Measurements from ENCODE around the gene CCL19. TPM values are rescaled to one million over a fixed set of nuclear protein-coding genes. Genes with fewer than 3 reads are reported as not detected.

The CCL19 gene
- total RNA-seq, 1 donor from 2014 or later: not detected

DNA sequence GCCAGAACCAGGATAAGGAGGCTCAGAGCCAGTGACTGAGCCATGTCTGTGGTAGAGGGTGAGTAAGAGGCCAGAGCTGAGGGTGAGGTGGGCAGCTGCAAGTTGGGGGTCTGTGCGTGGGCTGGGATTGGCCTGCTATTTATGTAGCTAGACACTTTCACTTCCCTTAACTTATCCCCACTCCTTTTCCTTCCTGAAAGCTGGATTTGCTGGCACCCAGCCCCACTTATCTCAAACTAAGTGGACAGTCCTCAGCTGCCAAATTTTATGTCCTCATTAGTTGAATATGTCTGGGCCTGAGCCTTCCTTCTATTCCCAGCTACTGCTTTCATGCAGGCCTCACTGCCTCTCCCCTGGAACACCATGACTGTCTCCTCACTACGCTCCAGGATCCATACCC lies 18.9 kb upstream of the CCL19 start, which contains the start of gene CCL21:
TSS of gene CCL21 (minus strand) at position 114 of the 400 bp plus-strand sequence. CDS start at position 44, 70 bp downstream.
- H3K36me3 ChIP-seq: no peaks in the 10 kb centered on the region
- H3K27me3 ChIP-seq: no peaks in the 10 kb centered on the region
- H3K9ac ChIP-seq: no peak within 1 kb of the TSS
- no peaks in the 10 kb centered on the region for H4K20me1 ChIP-seq (ENCODE audit: low read depth)
- no peak within 1 kb of the TSS for H3K27ac Mint-ChIP-seq
- no peaks in the 10 kb centered on the region for H3K9me3 Mint-ChIP-seq
- H3K36me3 Mint-ChIP-seq: no peaks in the 10 kb centered on the region
- H3F3A ChIP-seq (ENCODE audit: low read depth): no peaks in the 10 kb centered on the region
- H3K4me2 ChIP-seq: no peak within 1 kb of the TSS
- H3K9me3 ChIP-seq (ENCODE audit: low read depth): no peaks in the 10 kb centered on the region
- DNase-seq (ENCODE audit: low spot score): no peak
- no peak within 1 kb of the TSS for H3K4me3 Mint-ChIP-seq
- no peak within 1 kb of the TSS for H3K4me3 ChIP-seq
- no peaks in the 10 kb centered on the region for H3K4me1 Mint-ChIP-seq
- H3K4me1 ChIP-seq: no peaks in the 10 kb centered on the region
- no peak within 1 kb of the TSS for H2AFZ ChIP-seq (replicated peaks)
- H3K79me2 ChIP-seq (ENCODE audit: low read depth): no peaks in the 10 kb centered on the region
- peaks cover 2% of the 10 kb centered on the region for H3K27me3 Mint-ChIP-seq (ENCODE audit: insufficient read depth, low read depth)
- no peak within 1 kb of the TSS for H3K27ac ChIP-seq
- TF ChIP-seq EZH2phosphoT487 (IDR thresholded peaks at IDR 0.05): no peak
- no peak for TF ChIP-seq EZH2 (IDR thresholded peaks at IDR 0.05)
- TF ChIP-seq, protein P1, sequence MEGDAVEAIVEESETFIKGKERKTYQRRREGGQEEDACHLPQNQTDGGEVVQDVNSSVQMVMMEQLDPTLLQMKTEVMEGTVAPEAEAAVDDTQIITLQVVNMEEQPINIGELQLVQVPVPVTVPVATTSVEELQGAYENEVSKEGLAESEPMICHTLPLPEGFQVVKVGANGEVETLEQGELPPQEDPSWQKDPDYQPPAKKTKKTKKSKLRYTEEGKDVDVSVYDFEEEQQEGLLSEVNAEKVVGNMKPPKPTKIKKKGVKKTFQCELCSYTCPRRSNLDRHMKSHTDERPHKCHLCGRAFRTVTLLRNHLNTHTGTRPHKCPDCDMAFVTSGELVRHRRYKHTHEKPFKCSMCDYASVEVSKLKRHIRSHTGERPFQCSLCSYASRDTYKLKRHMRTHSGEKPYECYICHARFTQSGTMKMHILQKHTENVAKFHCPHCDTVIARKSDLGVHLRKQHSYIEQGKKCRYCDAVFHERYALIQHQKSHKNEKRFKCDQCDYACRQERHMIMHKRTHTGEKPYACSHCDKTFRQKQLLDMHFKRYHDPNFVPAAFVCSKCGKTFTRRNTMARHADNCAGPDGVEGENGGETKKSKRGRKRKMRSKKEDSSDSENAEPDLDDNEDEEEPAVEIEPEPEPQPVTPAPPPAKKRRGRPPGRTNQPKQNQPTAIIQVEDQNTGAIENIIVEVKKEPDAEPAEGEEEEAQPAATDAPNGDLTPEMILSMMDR (IDR thresholded peaks at IDR 0.05): no peak

DNA sequence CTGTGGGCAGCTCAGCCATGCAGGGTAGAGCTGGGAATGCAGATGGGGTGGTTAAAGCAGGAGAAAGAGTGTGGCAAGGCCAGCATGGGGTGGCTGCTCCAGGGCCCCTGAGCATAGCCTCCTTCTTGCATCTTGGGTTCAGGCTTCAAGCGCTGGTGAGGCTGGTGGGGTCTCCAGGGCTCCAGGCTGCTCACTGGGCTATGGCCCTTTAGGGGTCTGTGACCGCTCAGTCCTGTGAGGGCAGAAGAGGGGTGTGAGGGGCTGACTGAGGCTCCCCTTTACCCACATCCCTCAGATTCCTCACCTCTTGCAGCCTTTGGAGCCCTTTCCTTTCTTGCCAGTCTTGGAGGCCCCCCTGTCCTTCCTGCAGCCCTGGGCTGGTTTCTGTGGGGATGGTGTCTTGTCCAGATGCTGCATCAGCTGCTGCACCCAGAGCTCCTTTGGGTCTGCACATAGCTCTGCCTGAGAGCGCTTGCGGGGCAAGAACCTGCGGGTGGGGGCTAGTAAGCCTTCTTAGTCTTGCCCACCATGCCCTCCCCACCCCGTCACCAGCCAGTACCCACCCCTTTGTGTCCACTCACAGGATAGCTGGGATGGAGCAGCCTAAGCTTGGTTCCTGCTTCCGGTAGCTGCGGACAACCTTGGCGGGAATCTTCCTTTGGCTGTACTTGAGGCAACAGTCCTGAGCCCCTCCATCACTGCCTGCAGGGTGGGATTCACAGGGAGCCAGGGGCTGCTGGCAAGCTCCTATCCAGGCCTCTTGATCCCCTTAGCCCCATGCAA lies 18.3 kb upstream of the CCL19 start:
- Mint-ChIP-seq H3K9me3 (no peaks in the 10 kb centered on the region), H3K27ac (no peak overlapping the region), H3K36me3 (no peaks in the 10 kb centered on the region), H3K4me3 (no peak overlapping the region), H3K4me1 (no peaks in the 10 kb centered on the region), H3K27me3 (ENCODE audit: insufficient read depth, low read depth) (peaks cover 2% of the 10 kb centered on the region)
- H3K9ac ChIP-seq: no peak overlapping the region
- H3K4me3 ChIP-seq: no peak overlapping the region
- H3K4me2 ChIP-seq: no peak overlapping the region
- no peaks in the 10 kb centered on the region for H3K36me3 ChIP-seq
- no peaks in the 10 kb centered on the region for H3K79me2 ChIP-seq (ENCODE audit: low read depth)
- H3K9me3 ChIP-seq (ENCODE audit: low read depth): no peaks in the 10 kb centered on the region
- TF ChIP-seq EZH2phosphoT487 (IDR thresholded peaks at IDR 0.05) (no peak), EZH2 (IDR thresholded peaks at IDR 0.05) (no peak)
- TF ChIP-seq, protein P1 (IDR thresholded peaks at IDR 0.05): no peak
- DNase-seq (ENCODE audit: low spot score): no peak
- H3K27me3 ChIP-seq: no peaks in the 10 kb centered on the region
- no peak overlapping the region for H3K27ac ChIP-seq
- no peaks in the 10 kb centered on the region for H4K20me1 ChIP-seq (ENCODE audit: low read depth)
- H3K4me1 ChIP-seq: no peaks in the 10 kb centered on the region
- H2AFZ ChIP-seq (replicated peaks): no peak overlapping the region
- H3F3A ChIP-seq (ENCODE audit: low read depth): no peaks in the 10 kb centered on the region

DNA sequence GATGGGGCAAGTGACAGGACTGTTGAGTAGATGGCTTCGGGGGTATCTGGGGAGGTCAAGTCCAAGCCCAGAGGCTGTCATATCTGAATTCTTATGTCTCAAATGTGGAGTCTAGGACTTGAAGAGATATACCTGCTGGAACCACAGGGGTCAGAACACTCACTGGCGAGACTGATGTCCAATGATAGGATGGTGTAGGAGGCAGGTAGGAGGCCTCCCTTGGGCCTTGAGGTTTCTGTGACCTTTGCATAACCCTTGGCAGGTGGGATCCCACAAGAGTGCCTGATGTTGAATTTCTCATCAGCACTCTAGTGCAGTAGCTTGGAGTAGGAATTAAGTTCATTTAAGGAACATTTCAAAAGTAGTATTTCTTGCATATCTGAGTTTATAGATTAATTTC lies 16.1 kb upstream of the CCL19 start:
- Mint-ChIP-seq H3K9me3 (no peaks in the 10 kb centered on the region), H3K4me3 (no peak overlapping the region), H3K27me3 (ENCODE audit: insufficient read depth, low read depth) (peaks cover 6% of the 10 kb centered on the region), H3K36me3 (no peaks in the 10 kb centered on the region), H3K4me1 (peaks cover 2% of the 10 kb centered on the region), H3K27ac (no peak overlapping the region)
- Histone ChIP-seq H3K4me2 (no peak overlapping the region), H3K4me1 (no peaks in the 10 kb centered on the region), H3K36me3 (no peaks in the 10 kb centered on the region), H2AFZ (replicated peaks) (no peak overlapping the region), H4K20me1 (ENCODE audit: low read depth) (no peaks in the 10 kb centered on the region), H3K27me3 (peaks cover 8% of the 10 kb centered on the region), H3K27ac (no peak overlapping the region), H3K9me3 (ENCODE audit: low read depth) (no peaks in the 10 kb centered on the region), H3F3A (ENCODE audit: low read depth) (peaks cover 3% of the 10 kb centered on the region), H3K79me2 (ENCODE audit: low read depth) (no peaks in the 10 kb centered on the region), H3K4me3 (no peak overlapping the region), H3K9ac (no peak overlapping the region)
- no peak for DNase-seq (ENCODE audit: low spot score)
- no peak for TF ChIP-seq EZH2phosphoT487 (IDR thresholded peaks at IDR 0.05)
- TF ChIP-seq, protein P1 (IDR thresholded peaks at IDR 0.05): no peak
- TF ChIP-seq EZH2 (IDR thresholded peaks at IDR 0.05): no peak
